Effector CD8-positive, alpha-beta T cell (primary cell): ENCODE data around the gene MVB12A.
A peak's percentile ranks its signal among the peaks of the same experiment; 100 is the strongest.

Experiments
- DNase-seq: peaks from one replicate; lab custom pipeline; 2025; lab: John Stamatoyannopoulos, UW
- total RNA-seq, 4 experiments: gene quantifications; one replicate each; lab custom pipeline; 2026; lab: John Stamatoyannopoulos, UW

Gene MVB12A
- total RNA-seq, result 16.7 to 24.8 (median 20.6) reads per million in 4 experiments

GRCh38 chr19:17419621-17420474 is at the start of gene MVB12A:
MVB12A (plus strand) TSS chr19:17420047; CDS start chr19:17420136, 89 bp downstream.
- DNase-seq, result peak; percentile 92

GRCh38 chr19:17376935-17377600 is 42.8 kb upstream of the MVB12A start, which contains the start of gene PLVAP:
PLVAP (minus strand) TSS chr19:17377342; CDS start chr19:17377288, 54 bp downstream.
- no peak for DNase-seq

GRCh38 chr19:17378271-17378670 is 41.6 kb upstream of the MVB12A start:
- no peak for DNase-seq

- no peak for DNase-seq
These were observed 40.6 kb upstream of the MVB12A start for GRCh38 chr19:17379221-17379631.

- no peak for DNase-seq
These were observed 39.3 kb upstream of the MVB12A start for GRCh38 chr19:17380426-17381138.

- DNase-seq, result peak; percentile 43
These were observed 33.8 kb upstream of the MVB12A start for GRCh38 chr19:17385878-17386611.

GRCh38 chr19:17389288-17389687 is 30.6 kb upstream of the MVB12A start:
- no peak for DNase-seq

- no peak for DNase-seq
These were observed 29.7 kb upstream of the MVB12A start for GRCh38 chr19:17389957-17390664.

- DNase-seq, result peak; percentile 81
These were observed 29.0 kb upstream of the MVB12A start for GRCh38 chr19:17390665-17391370.

GRCh38 chr19:17391371-17392151 is 28.3 kb upstream of the MVB12A start:
- no peak for DNase-seq

GRCh38 chr19:17393002-17393401 is 26.8 kb upstream of the MVB12A start:
- DNase-seq, result no peak

- no peak for DNase-seq
These were observed 25.9 kb upstream of the MVB12A start, which contains the start of gene CCDC194 for GRCh38 chr19:17393914-17394313. CCDC194 (minus strand) TSS chr19:17394196; CDS start chr19:17394158, 38 bp downstream.

GRCh38 chr19:17394891-17395415 is 24.9 kb upstream of the MVB12A start:
- no peak for DNase-seq

GRCh38 chr19:17398902-17399527 is 20.8 kb upstream of the MVB12A start:
- DNase-seq, result no peak

GRCh38 chr19:17401628-17402027 is 18.2 kb upstream of the MVB12A start:
- DNase-seq, result no peak

- peak; percentile 48 for DNase-seq
These were observed 16.6 kb upstream of the MVB12A start for GRCh38 chr19:17402982-17403855.

GRCh38 chr19:17404015-17404414 is 15.8 kb upstream of the MVB12A start:
- DNase-seq, result no peak
